Endothelial cell of umbilical vein (primary cell): ENCODE data around the gene PBOV1. TPM values are rescaled to one million over a fixed set of nuclear protein-coding genes. Genes with fewer than 3 reads are reported as not detected.

Source experiments
- polyA plus RNA-seq, 4 experiments: library from polyadenylated mRNA; depleted of rRNA in 3 of 4; stranded (reverse) in 3 of 4; unstranded in 1 of 4; fragments of >200 nt; gene quantifications; 2 replicates each; pipeline versions ENCODE4 v1.2.1 to v1.2.3, GENCODE V29; 2011 to 2012; ENCODE audit warnings: missing spikeins in 1 of 4
- total RNA-seq: library from RNA; stranded (reverse); gene quantifications from 2 replicates; pipeline ENCODE4 v1.2.3, GENCODE V29; 2021

Gene PBOV1
- total and polyA plus RNA-seq, 2 donors (not counting 3 experiments of a cell fraction or from before 2014, with no cell fraction given) = not detected

Other genes starting within 250 kb of the PBOV1 start
- 27.4 and 30.2 TPM in 2 replicates for gene PERP, start 111.1 kb downstream of the PBOV1 start, total RNA-seq
- 15.7 and 18.8 TPM in 2 replicates for gene PERP, start 111.1 kb downstream of the PBOV1 start, polyA plus RNA-seq
- 7.0 and 7.3 TPM in 2 replicates for gene ARFGEF3, start 56.6 kb downstream of the PBOV1 start, total RNA-seq
- 1.0 and 1.3 TPM in 2 replicates for gene ARFGEF3, start 56.6 kb downstream of the PBOV1 start, polyA plus RNA-seq
- not detected in 2 replicates for gene SMIM28, start 159.4 kb upstream of the PBOV1 start, total RNA-seq
- gene SMIM28, start 159.4 kb upstream of the PBOV1 start, polyA plus RNA-seq = not detected in 2 replicates
- 75.3 and 81.2 TPM in 2 replicates for gene HEBP2, start 185.7 kb upstream of the PBOV1 start, total RNA-seq
- 22.5 and 22.6 TPM in 2 replicates for gene HEBP2, start 185.7 kb upstream of the PBOV1 start, polyA plus RNA-seq